ENCODE data around the gene NAA10.

Gene NAA10

DNA sequence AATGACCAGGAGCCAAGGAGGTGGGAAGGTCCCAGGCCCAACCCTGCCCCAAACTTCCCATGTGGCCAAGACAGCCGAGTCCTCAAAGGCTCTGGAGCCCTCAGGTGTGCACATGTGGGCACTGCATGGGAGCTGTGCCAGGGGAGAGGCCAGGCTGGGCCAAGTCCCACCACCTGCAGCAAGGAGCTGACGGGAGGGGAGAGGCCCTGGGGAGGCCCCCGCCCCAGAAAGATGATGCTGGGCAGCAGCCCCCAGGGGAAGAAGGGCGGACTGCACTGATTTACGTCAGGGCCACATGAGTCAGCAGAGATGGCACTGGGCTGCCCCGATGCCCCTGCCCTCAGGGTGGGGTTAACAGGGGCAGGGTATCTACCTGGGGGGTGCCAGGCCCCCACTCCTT lies 50.2 kb downstream of the NAA10 start:
- no peak for TF ChIP-seq FOXP2 (optimal IDR thresholded peaks at IDR 0.05; ENCODE audit: borderline replicate concordance, extremely low read depth, extremely low read length, insufficient read depth)
- no peak for TF ChIP-seq SIN3A (IDR thresholded peaks at IDR 0.05; ENCODE audit: borderline replicate concordance, insufficient read depth, low read length)
- TF ChIP-seq REST (IDR thresholded peaks at IDR 0.05; ENCODE audit: insufficient read depth in 1 of 2, low read depth in 2 of 2, low read length in 2 of 2) = no peak
- no peak for TF ChIP-seq POLR2AphosphoS5 (IDR thresholded peaks at IDR 0.05; ENCODE audit: low read depth, low read length)
- no peak for TF ChIP-seq TAF1 (IDR thresholded peaks at IDR 0.05; ENCODE audit: borderline replicate concordance, insufficient read depth, low read length)

GRCh38 chrX:153884136-153884535 lies 50.7 kb downstream of the NAA10 start:
- no peak for TF ChIP-seq TAF1 (IDR thresholded peaks at IDR 0.05; ENCODE audit: borderline replicate concordance, insufficient read depth, low read length)

DNA sequence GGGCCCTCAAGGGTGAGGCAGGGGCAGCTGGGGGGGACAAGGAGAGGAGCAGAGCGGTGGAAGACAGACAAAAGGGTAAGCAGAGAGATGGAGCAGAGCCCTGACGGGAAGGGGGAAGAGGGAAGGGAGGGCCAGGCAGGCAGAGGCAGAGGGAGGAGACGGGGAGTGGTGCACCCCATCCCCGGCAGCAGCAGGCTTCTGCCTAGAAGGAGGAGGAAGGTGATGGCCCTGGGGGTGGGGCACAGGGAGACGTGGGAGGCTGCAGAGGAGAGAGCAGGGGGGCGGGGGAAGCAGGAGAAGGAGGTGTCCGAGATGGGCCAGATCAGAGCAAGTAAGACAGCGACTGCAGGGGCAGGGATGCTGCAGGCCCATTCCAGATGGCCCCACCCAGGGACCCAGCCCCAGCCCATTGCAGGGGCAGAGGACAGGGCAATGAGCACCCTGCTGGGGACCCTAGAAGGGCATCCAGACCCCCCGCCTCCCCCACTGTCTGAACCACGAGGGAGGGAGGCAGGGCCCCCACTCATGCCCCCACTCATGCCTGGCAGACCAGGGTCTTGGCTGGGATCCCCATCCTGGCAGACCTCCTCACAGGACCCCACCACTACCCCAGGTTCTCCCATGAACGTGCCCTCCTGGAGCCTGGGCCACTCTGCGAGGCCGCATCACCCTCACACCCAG lies 51.5 kb downstream of the NAA10 start:
- TF ChIP-seq FOXP2 (optimal IDR thresholded peaks at IDR 0.05; ENCODE audit: borderline replicate concordance, extremely low read depth, extremely low read length, insufficient read depth) (no peak), SIN3A (IDR thresholded peaks at IDR 0.05; ENCODE audit: borderline replicate concordance, insufficient read depth, low read length) (no peak), TAF1 (IDR thresholded peaks at IDR 0.05; ENCODE audit: borderline replicate concordance, insufficient read depth, low read length) (no peak), REST (IDR thresholded peaks at IDR 0.05; ENCODE audit: insufficient read depth in 1 of 2, low read depth in 2 of 2, low read length in 2 of 2) (no peak), POLR2AphosphoS5 (IDR thresholded peaks at IDR 0.05; ENCODE audit: low read depth, low read length) (no peak)

DNA sequence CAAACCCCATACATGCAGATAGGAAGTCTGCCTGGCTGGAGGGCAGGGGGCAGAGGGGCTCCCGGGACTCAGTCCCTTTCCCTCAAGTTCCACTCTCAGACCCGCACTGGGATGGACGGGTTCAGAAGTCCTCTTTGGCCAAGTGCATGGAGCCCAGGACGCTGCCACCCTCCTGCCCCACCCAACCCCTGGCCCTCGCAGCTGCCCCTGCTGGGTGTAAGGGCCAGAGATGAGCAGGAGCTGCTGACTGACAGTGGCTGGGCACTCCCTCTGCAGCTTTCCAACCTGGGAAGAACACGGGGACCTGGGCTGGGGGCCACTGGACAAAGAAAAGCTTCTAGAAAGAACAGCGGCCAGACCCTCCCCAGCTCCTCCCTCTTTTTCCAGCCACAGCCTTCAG lies 52.3 kb downstream of the NAA10 start:
- TF ChIP-seq POLR2AphosphoS5 (IDR thresholded peaks at IDR 0.05; ENCODE audit: low read depth, low read length) (no peak), TAF1 (IDR thresholded peaks at IDR 0.05; ENCODE audit: borderline replicate concordance, insufficient read depth, low read length) (no peak), REST (IDR thresholded peaks at IDR 0.05; ENCODE audit: insufficient read depth in 1 of 2, low read depth in 2 of 2, low read length in 2 of 2) (no peak), FOXP2 (optimal IDR thresholded peaks at IDR 0.05; ENCODE audit: borderline replicate concordance, extremely low read depth, extremely low read length, insufficient read depth) (no peak), SIN3A (IDR thresholded peaks at IDR 0.05; ENCODE audit: borderline replicate concordance, insufficient read depth, low read length) (no peak)

DNA sequence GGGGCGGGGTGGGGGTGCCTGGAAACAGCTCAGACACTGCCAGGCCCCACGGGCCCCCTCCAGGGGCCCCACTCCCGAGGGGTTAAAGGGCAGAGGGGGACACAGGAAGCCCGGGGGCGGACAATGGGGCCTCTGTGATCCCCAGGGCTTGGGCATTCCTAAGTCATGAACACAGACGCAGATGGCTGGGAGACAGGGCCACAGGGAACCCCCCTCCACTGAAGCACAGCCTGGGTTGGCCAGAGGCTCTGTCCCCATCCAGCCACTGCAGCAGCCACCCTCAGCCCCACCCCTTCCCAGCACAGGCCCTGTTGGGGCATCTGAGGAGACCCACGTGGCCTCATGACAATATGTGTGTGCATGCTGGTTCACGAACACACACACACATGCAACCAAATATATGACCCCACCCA lies 52.7 kb downstream of the NAA10 start:
- TF ChIP-seq FOXP2 (optimal IDR thresholded peaks at IDR 0.05; ENCODE audit: borderline replicate concordance, extremely low read depth, extremely low read length, insufficient read depth) = no peak
- TF ChIP-seq TAF1 (IDR thresholded peaks at IDR 0.05; ENCODE audit: borderline replicate concordance, insufficient read depth, low read length) = no peak
- TF ChIP-seq REST (IDR thresholded peaks at IDR 0.05; ENCODE audit: insufficient read depth in 1 of 2, low read depth in 2 of 2, low read length in 2 of 2) = no peak
- TF ChIP-seq SIN3A (IDR thresholded peaks at IDR 0.05; ENCODE audit: borderline replicate concordance, insufficient read depth, low read length) = no peak
- no peak for TF ChIP-seq POLR2AphosphoS5 (IDR thresholded peaks at IDR 0.05; ENCODE audit: low read depth, low read length)

Measured in PFSK-1 (cell line).